T-helper 17 cell (primary cell): ENCODE measurements around the gene GPC6. TPM values are rescaled to one million over a fixed set of nuclear protein-coding genes. Genes with fewer than 3 reads are reported as not detected.

ENCODE experiments used
- ATAC-seq: fragments of 150-1000 bp; cut with Tn5 transposase; 2 replicates; pipeline ENCODE4 v1.10.0; 2021; ENCODE audit warnings: mild to moderate bottlenecking, moderate library complexity
- DNase-seq, 3 donors: peaks; one replicate each; pipeline versions ENCODE4 v3.0.0 to v3.0.0-alpha.2; 2020 to 2021
- H3K9me3 ChIP-seq: one replicate; pipeline ENCODE4 v1.7.0; 2013; ENCODE audit warnings: low read length, mild to moderate bottlenecking; ENCODE audit not compliant: control insufficient read depth, poor library complexity, severe bottlenecking
- H3K27ac Mint-ChIP-seq: one replicate; pipeline ENCODE4 v1.8.0; 2022; ENCODE audit warnings: mild to moderate bottlenecking, moderate library complexity, mixed read lengths
- H3K27me3 Mint-ChIP-seq: one replicate; pipeline ENCODE4 v1.8.0; 2022; ENCODE audit warnings: mixed read lengths
- H3K36me3 Mint-ChIP-seq: one replicate; pipeline ENCODE4 v1.8.0; 2022; ENCODE audit warnings: low read depth, mixed read lengths
- H3K4me1 Mint-ChIP-seq: one replicate; pipeline ENCODE4 v1.8.0; 2022; ENCODE audit warnings: mild to moderate bottlenecking, mixed read lengths
- H3K4me3 Mint-ChIP-seq: one replicate; pipeline ENCODE4 v1.8.0; 2022; ENCODE audit warnings: mild to moderate bottlenecking, moderate library complexity, mixed read lengths
- total RNA-seq, 4 donors: library from RNA in 2 of 4; stranded (reverse) in 2 of 4; gene quantifications; one replicate each; pipeline ENCODE4 v1.2.3 and lab custom pipeline; 2022 to 2026

Gene GPC6
- total RNA-seq, 2 donors from 2014 or later: not detected

- ATAC-seq (no peak), DNase-seq (no peak)
- H3K9me3 ChIP-seq: no peaks in the 10 kb centered on the region
- Mint-ChIP-seq H3K36me3 (no peaks in the 10 kb centered on the region), H3K4me1 (no peaks in the 10 kb centered on the region), H3K4me3 (no peak overlapping the region), H3K27me3 (no peaks in the 10 kb centered on the region), H3K27ac (no peak overlapping the region)
These were observed 333.1 kb downstream of the GPC6 start for GRCh38 chr13:93559718-93560117.

- no peaks in the 10 kb centered on the region for H3K9me3 ChIP-seq
- Mint-ChIP-seq H3K4me3 (no peak overlapping the region), H3K36me3 (no peaks in the 10 kb centered on the region), H3K27ac (no peak overlapping the region), H3K27me3 (no peaks in the 10 kb centered on the region), H3K4me1 (no peaks in the 10 kb centered on the region)
- ATAC-seq (no peak), DNase-seq (no peak)
These were observed 335.1 kb downstream of the GPC6 start for GRCh38 chr13:93561576-93562225.

GRCh38 chr13:93562676-93563075 lies 336.1 kb downstream of the GPC6 start:
- no peak overlapping the region for H3K27ac Mint-ChIP-seq
- H3K36me3 Mint-ChIP-seq: no peaks in the 10 kb centered on the region
- DNase-seq: no peak
- no peaks in the 10 kb centered on the region for H3K27me3 Mint-ChIP-seq
- H3K9me3 ChIP-seq: no peaks in the 10 kb centered on the region
- no peak overlapping the region for H3K4me3 Mint-ChIP-seq
- ATAC-seq: no peak
- H3K4me1 Mint-ChIP-seq: no peaks in the 10 kb centered on the region

- DNase-seq: no peak
- no peak for ATAC-seq
- Mint-ChIP-seq H3K27me3 (no peaks in the 10 kb centered on the region), H3K4me1 (no peaks in the 10 kb centered on the region), H3K4me3 (no peak overlapping the region), H3K36me3 (no peaks in the 10 kb centered on the region), H3K27ac (no peak overlapping the region)
- no peaks in the 10 kb centered on the region for H3K9me3 ChIP-seq
These were observed 350.5 kb downstream of the GPC6 start for GRCh38 chr13:93577105-93577504.

GRCh38 chr13:93589788-93590187 lies 363.2 kb downstream of the GPC6 start:
- Mint-ChIP-seq H3K27me3 (no peaks in the 10 kb centered on the region), H3K4me3 (no peak overlapping the region), H3K4me1 (no peaks in the 10 kb centered on the region), H3K27ac (no peak overlapping the region), H3K36me3 (no peaks in the 10 kb centered on the region)
- DNase-seq (no peak), ATAC-seq (no peak)
- no peaks in the 10 kb centered on the region for H3K9me3 ChIP-seq

- no peak overlapping the region for H3K27ac Mint-ChIP-seq
- H3K4me3 Mint-ChIP-seq: no peak overlapping the region
These were observed 376.4 kb downstream of the GPC6 start for GRCh38 chr13:93603043-93603442.

GRCh38 chr13:93614776-93615175 lies 388.2 kb downstream of the GPC6 start:
- H3K36me3 Mint-ChIP-seq: no peaks in the 10 kb centered on the region
- H3K9me3 ChIP-seq: no peaks in the 10 kb centered on the region
- DNase-seq: no peak
- no peaks in the 10 kb centered on the region for H3K27me3 Mint-ChIP-seq
- no peak overlapping the region for H3K4me3 Mint-ChIP-seq
- no peak for ATAC-seq
- H3K4me1 Mint-ChIP-seq: no peaks in the 10 kb centered on the region
- no peak overlapping the region for H3K27ac Mint-ChIP-seq

More at GRCh38 chr13:93603043-93603442, 376.4 kb downstream of the GPC6 start:
- Mint-ChIP-seq H3K4me1 (no peaks in the 10 kb centered on the region), H3K36me3 (no peaks in the 10 kb centered on the region), H3K27me3 (no peaks in the 10 kb centered on the region)
- ATAC-seq (no peak), DNase-seq (no peak)
- H3K9me3 ChIP-seq: no peaks in the 10 kb centered on the region

- H3K4me3 Mint-ChIP-seq: no peak overlapping the region
- no peak for DNase-seq
- no peaks in the 10 kb centered on the region for H3K4me1 Mint-ChIP-seq
- H3K27me3 Mint-ChIP-seq: peaks cover 6% of the 10 kb centered on the region
- no peak for ATAC-seq
- H3K9me3 ChIP-seq: no peaks in the 10 kb centered on the region
- no peak overlapping the region for H3K27ac Mint-ChIP-seq
- no peaks in the 10 kb centered on the region for H3K36me3 Mint-ChIP-seq
These were observed 393.7 kb downstream of the GPC6 start for GRCh38 chr13:93620181-93620765.

- H3K4me3 Mint-ChIP-seq: no peak overlapping the region
- no peaks in the 10 kb centered on the region for H3K36me3 Mint-ChIP-seq
- no peak for ATAC-seq
- no peaks in the 10 kb centered on the region for H3K9me3 ChIP-seq
- no peaks in the 10 kb centered on the region for H3K4me1 Mint-ChIP-seq
- no peak for DNase-seq
- H3K27ac Mint-ChIP-seq: no peak overlapping the region
- H3K27me3 Mint-ChIP-seq: peaks cover 6% of the 10 kb centered on the region
These were observed 394.4 kb downstream of the GPC6 start for GRCh38 chr13:93621051-93621450.

- ATAC-seq (no peak), DNase-seq (no peak)
- Mint-ChIP-seq H3K27me3 (peaks cover 6% of the 10 kb centered on the region), H3K27ac (no peak overlapping the region), H3K4me3 (no peak overlapping the region), H3K36me3 (no peaks in the 10 kb centered on the region), H3K4me1 (no peaks in the 10 kb centered on the region)
- H3K9me3 ChIP-seq: no peaks in the 10 kb centered on the region
These were observed 395.4 kb downstream of the GPC6 start for GRCh38 chr13:93621966-93622365.

GRCh38 chr13:93624311-93624777 lies 397.7 kb downstream of the GPC6 start:
- H3K27me3 Mint-ChIP-seq: peaks cover 6% of the 10 kb centered on the region
- no peak overlapping the region for H3K27ac Mint-ChIP-seq
- no peaks in the 10 kb centered on the region for H3K36me3 Mint-ChIP-seq
- no peaks in the 10 kb centered on the region for H3K4me1 Mint-ChIP-seq
- ATAC-seq (no peak), DNase-seq (no peak)
- no peak overlapping the region for H3K4me3 Mint-ChIP-seq
- no peaks in the 10 kb centered on the region for H3K9me3 ChIP-seq

- H3K4me1 Mint-ChIP-seq: no peaks in the 10 kb centered on the region
- H3K27me3 Mint-ChIP-seq: peaks cover 6% of the 10 kb centered on the region
- no peaks in the 10 kb centered on the region for H3K36me3 Mint-ChIP-seq
- ATAC-seq (no peak), DNase-seq (no peak)
- no peaks in the 10 kb centered on the region for H3K9me3 ChIP-seq
- no peak overlapping the region for H3K27ac Mint-ChIP-seq
- H3K4me3 Mint-ChIP-seq: no peak overlapping the region
These were observed 398.9 kb downstream of the GPC6 start for GRCh38 chr13:93625536-93625935.

- no peak overlapping the region for H3K27ac Mint-ChIP-seq
These were observed 401.7 kb downstream of the GPC6 start for GRCh38 chr13:93628136-93628797.

More at GRCh38 chr13:93628136-93628797, 401.7 kb downstream of the GPC6 start:
- ATAC-seq (no peak), DNase-seq (no peak)
- Mint-ChIP-seq H3K27me3 (peaks cover 6% of the 10 kb centered on the region), H3K4me1 (no peaks in the 10 kb centered on the region), H3K36me3 (no peaks in the 10 kb centered on the region), H3K4me3 (no peak overlapping the region)
- no peaks in the 10 kb centered on the region for H3K9me3 ChIP-seq
